ENCODE results near the gene ADAMTS6. TPM values are rescaled to one million over a fixed set of nuclear protein-coding genes. Genes with fewer than 3 reads are reported as not detected.

The ADAMTS6 gene
- polyA plus RNA-seq, 1 experiment = 28.0 TPM

GRCh38 chr5:65255294-65255693 is 226.4 kb downstream of the ADAMTS6 start:
- POLR2A ChIA-PET = no interaction called here
- Histone ChIP-seq H3K27me3 (ENCODE audit: control insufficient read depth, insufficient read depth, low read length) (no peaks in the 10 kb centered on the region), H3K4me3 (ENCODE audit: low read depth, low read length) (no peak overlapping the region), H3K36me3 (ENCODE audit: control insufficient read depth, insufficient read depth, low read length) (no peaks in the 10 kb centered on the region; the same call in 1 of the 2 replicates)
- CTCF ChIA-PET = no interaction called here
- TF ChIP-seq, protein P1, sequence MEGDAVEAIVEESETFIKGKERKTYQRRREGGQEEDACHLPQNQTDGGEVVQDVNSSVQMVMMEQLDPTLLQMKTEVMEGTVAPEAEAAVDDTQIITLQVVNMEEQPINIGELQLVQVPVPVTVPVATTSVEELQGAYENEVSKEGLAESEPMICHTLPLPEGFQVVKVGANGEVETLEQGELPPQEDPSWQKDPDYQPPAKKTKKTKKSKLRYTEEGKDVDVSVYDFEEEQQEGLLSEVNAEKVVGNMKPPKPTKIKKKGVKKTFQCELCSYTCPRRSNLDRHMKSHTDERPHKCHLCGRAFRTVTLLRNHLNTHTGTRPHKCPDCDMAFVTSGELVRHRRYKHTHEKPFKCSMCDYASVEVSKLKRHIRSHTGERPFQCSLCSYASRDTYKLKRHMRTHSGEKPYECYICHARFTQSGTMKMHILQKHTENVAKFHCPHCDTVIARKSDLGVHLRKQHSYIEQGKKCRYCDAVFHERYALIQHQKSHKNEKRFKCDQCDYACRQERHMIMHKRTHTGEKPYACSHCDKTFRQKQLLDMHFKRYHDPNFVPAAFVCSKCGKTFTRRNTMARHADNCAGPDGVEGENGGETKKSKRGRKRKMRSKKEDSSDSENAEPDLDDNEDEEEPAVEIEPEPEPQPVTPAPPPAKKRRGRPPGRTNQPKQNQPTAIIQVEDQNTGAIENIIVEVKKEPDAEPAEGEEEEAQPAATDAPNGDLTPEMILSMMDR (IDR thresholded peaks at IDR 0.05; ENCODE audit: insufficient read depth, low read depth, low read length) = no peak
- no peak for DNase-seq (ENCODE audit: low read depth)

- DNase-seq (ENCODE audit: low read depth) = no peak
- POLR2A ChIA-PET = no interaction called here
- Histone ChIP-seq H3K4me3 (ENCODE audit: low read depth, low read length) (no peak overlapping the region), H3K27me3 (ENCODE audit: control insufficient read depth, insufficient read depth, low read length) (no peaks in the 10 kb centered on the region), H3K36me3 (ENCODE audit: control insufficient read depth, insufficient read depth, low read length) (no peaks in the 10 kb centered on the region)
- CTCF ChIA-PET = interaction anchor here (1.6 kb wide), 1 partner anchor 9 kb away, joined by 3 read pairs; no protein-coding TSS in a partner anchor
- TF ChIP-seq, protein P1 (IDR thresholded peaks at IDR 0.05; ENCODE audit: insufficient read depth, low read depth, low read length) = no peak
Observed at GRCh38 chr5:65252977-65253376, 228.7 kb downstream of the ADAMTS6 start.

DNA sequence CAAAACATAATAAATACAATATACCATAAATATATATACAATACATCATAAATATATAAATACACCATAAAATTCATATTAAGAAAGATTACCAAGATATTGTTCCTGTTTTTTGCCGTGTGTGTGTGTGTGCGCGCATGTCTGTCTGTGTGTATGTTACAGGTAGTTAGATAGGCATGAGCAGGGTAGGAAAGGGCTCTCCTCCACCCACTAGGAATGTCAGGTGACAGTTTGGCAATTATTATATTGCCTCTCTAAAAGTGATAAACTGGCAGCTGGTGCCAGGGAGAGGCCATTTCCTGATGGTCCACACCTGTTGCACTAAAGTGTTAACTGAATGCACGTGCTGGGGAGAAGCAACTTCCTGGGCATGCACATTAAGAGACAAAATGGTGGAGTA is 232.8 kb downstream of the ADAMTS6 start:
- TF ChIP-seq, protein P1 (IDR thresholded peaks at IDR 0.05; ENCODE audit: insufficient read depth, low read depth, low read length) = no peak
- DNase-seq (ENCODE audit: low read depth) = no peak
- ChIA-PET POLR2A (no interaction called here), CTCF (no interaction called here)
- Histone ChIP-seq H3K27me3 (ENCODE audit: control insufficient read depth, insufficient read depth, low read length) (no peaks in the 10 kb centered on the region), H3K4me3 (ENCODE audit: low read depth, low read length) (no peak overlapping the region), H3K36me3 (ENCODE audit: control insufficient read depth, insufficient read depth, low read length) (no peaks in the 10 kb centered on the region; the same call in 1 of the 2 replicates)

DNA sequence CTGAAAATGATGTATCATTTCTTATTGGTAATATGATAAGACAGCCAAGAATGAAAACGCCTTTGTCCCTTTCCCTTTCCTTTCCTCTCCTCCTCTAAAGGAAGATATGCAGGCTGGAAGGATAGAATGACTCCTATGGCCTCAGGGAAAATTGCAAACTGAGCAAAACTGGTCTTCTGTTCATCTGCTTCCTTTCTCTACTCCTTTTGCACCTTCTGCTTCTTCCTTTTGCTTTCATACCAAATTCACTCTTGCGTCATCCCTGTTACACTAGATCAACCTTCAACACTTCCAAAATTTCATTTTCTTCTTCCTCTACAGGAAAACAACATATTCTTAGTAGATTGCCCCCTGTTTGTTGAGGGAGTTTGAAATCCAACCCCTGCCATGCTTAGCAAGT is 234.1 kb downstream of the ADAMTS6 start:
- Histone ChIP-seq H3K27me3 (ENCODE audit: control insufficient read depth, insufficient read depth, low read length) (no peaks in the 10 kb centered on the region), H3K4me3 (ENCODE audit: low read depth, low read length) (no peak overlapping the region), H3K36me3 (ENCODE audit: control insufficient read depth, insufficient read depth, low read length) (no peaks in the 10 kb centered on the region; the same call in 1 of the 2 replicates)
- ChIA-PET CTCF (no interaction called here), POLR2A (no interaction called here)
- no peak for DNase-seq (ENCODE audit: low read depth)
- TF ChIP-seq, protein P1 (IDR thresholded peaks at IDR 0.05; ENCODE audit: insufficient read depth, low read depth, low read length) = no peak

GRCh38 chr5:65246741-65247140 is 235.0 kb downstream of the ADAMTS6 start:
- POLR2A ChIA-PET = no interaction called here
- CTCF ChIA-PET = no interaction called here
- Histone ChIP-seq H3K4me3 (ENCODE audit: low read depth, low read length) (no peak overlapping the region), H3K36me3 (ENCODE audit: control insufficient read depth, insufficient read depth, low read length) (no peaks in the 10 kb centered on the region; the same call in 1 of the 2 replicates), H3K27me3 (ENCODE audit: control insufficient read depth, insufficient read depth, low read length) (no peaks in the 10 kb centered on the region)
- TF ChIP-seq, protein P1 (IDR thresholded peaks at IDR 0.05; ENCODE audit: insufficient read depth, low read depth, low read length) = no peak
- DNase-seq (ENCODE audit: low read depth) = no peak

Data from BJ (cell line).